GM21723 (cell line): ENCODE results near the gene SLC9A3.

ENCODE experiments used
- ATAC-seq: cut with Tn5 transposase; IDR thresholded peaks from one replicate; pipeline ENCODE4 v1.9.1; 2021; ENCODE audit warnings: mild to moderate bottlenecking, moderate library complexity; ENCODE audit not compliant: unreplicated experiment

The SLC9A3 gene

DNA sequence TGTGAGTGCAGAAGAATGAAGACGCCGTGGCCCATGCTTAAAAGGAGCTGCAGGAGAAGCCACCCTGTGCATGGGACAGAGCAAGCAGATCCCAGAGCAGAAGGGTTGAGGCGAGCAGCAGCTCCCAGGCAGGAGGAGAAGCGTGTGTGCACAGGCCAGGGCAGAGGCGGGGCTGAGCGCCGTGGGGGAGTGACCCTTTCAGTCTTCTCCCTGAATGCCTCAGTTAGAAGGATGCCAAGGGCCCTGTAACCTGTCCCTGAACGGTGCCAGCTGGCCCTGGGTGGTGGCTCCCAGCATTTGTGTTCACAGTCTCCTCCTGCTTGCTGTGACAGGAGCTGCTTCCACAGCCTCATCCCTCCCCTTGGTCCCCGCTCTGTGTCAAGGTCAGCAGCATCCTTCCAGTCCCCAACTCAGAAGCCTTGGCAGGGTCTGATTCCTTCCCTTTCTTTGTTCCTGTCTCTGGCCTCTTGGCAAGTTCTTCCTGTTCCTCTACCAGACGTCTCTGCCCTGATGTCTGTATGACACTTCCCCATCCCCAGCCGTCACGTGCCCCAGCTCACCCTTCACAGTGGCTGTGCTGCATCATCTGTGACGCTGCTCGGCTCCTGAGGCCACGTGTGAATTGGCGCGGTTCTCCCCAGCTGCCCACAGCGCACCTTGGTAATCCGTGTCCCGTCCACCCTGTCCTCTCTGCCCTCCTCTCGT, 76.0 kb downstream of the SLC9A3 start:
- no peak for ATAC-seq

DNA sequence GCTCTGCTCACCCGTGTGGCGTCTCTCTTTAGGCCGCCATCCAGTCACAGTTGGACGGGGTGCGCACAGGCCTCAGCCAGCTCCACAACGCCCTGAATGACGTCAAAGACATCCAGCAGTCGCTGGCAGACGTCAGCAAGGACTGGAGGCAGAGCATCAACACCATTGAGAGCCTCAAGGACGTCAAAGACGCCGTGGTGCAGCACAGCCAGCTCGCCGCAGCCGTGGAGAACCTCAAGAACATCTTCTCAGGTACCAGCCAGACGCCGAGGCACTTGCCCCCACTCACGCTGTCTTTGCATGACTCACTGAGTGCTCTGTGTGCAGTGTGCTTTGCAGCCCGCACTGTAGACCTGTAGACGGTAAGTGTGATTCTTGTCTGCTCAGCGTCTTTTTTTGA, 76.7 kb downstream of the SLC9A3 start:
- no peak for ATAC-seq

DNA sequence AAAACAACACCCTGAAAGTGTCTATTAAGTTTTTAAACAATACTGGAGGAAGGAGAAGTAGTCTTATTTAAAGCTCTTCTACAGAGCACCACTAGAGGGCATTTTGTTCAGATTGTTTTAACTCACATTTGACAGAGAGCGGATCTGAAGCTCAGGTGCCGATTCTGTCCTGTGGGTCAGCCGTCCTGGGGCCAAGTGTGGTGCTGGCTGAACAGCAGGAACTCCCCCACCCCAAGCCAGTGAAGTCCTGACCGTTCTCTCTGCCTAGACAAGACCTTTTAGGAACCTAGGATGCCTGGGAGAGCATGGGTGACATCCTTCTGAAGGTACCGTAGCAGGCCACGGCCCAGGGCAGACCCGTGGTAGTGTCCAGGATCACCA, 77.4 kb downstream of the SLC9A3 start:
- no peak for ATAC-seq

GRCh38 chr5:446066-446882, 78.0 kb downstream of the SLC9A3 start:
- ATAC-seq = no peak

- no peak for ATAC-seq
These were observed 78.7 kb downstream of the SLC9A3 start for GRCh38 chr5:445591-445990.

- ATAC-seq = no peak
These were observed 80.0 kb downstream of the SLC9A3 start for GRCh38 chr5:444226-444625.

- ATAC-seq = peak; percentile 17
These were observed 80.8 kb downstream of the SLC9A3 start for GRCh38 chr5:443239-444151.

GRCh38 chr5:442335-443238, 81.7 kb downstream of the SLC9A3 start, which contains the start of gene EXOC3:
TSS of gene EXOC3 (plus strand) at chr5:443176. CDS start at chr5:446206, 3,030 bp downstream.
- ATAC-seq = peak; percentile 87

- ATAC-seq = no peak
These were observed 82.3 kb downstream of the SLC9A3 start for GRCh38 chr5:441996-442334.

DNA sequence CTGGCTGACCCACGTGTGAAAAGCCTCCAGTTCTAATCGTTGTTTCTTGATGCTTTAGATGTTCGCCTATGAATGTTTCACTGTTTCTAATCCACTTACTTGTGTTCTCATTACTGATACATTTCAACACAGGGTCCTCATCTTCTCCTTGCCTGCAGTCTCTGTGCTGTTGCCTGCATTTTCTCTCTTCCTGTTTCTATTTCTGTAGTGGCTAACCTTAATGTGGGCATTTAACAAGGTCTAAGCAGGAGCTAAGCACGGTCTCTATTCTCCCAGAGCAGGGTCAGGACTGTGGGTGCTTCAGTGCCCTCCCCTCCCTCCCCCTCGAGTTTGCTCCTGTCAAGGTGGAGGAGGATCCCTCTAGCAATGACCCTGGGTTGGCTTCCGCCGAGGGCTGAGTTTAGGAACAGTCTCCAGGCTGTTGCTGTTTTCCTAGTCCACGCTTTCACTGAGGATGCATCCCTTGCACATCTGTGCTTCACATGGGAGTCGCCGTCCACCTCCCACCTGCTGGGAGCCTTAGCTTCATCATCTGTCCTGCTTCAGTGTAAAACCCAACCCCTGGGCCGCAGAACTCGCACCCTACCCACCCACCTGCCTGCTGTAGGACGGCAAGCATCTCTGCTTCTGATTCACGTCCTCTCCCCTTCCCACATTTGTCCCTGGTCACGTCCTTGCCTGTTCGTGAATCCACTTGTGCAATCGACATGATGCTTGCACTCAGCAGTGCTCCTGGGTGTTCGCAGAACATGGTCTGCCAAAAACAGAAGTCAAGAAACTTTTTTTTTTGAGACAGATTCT, 83.6 kb downstream of the SLC9A3 start:
- no peak for ATAC-seq

- no peak for ATAC-seq
These were observed 84.6 kb downstream of the SLC9A3 start for GRCh38 chr5:439636-440035.

DNA sequence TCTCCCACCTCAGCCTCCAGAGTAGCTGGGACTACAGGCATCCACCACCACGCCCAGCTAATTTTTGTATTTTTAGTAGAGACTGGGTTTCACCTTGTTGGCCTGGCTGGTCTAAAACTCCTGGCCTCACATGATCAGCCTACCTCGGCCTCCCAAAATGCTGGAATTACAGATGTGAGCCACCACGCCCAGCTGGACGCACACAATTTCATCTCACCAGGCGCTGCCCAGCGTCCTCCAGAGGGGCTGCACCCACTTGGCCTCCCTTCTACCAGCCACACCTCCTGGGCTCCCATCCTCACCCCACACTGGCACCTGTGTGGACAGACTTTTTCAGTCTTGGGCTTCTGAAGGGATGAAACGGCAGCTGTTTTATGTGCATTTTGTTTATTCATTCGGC, 85.1 kb downstream of the SLC9A3 start:
- no peak for ATAC-seq

GRCh38 chr5:438481-438981, 85.7 kb downstream of the SLC9A3 start:
- no peak for ATAC-seq

GRCh38 chr5:437281-437771, 86.9 kb downstream of the SLC9A3 start:
- ATAC-seq = no peak

DNA sequence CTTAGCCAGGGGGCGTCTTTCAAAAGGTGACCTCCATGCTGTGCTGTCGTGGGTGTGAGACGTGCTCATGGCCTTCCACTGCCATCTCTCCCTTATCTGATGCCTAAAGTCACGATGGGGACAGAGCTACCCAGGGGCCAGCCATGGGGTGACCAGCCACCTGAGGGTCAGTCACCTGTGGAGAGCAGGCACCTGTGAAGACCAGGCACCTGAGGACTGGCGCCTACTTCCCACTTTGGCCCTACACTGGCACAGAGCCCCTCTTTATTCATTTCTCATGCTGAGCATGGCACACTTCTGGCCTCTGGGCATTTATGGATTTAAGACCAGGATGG, 87.6 kb downstream of the SLC9A3 start:
- ATAC-seq = no peak

GRCh38 chr5:435961-436640, 88.1 kb downstream of the SLC9A3 start:
- no peak for ATAC-seq

DNA sequence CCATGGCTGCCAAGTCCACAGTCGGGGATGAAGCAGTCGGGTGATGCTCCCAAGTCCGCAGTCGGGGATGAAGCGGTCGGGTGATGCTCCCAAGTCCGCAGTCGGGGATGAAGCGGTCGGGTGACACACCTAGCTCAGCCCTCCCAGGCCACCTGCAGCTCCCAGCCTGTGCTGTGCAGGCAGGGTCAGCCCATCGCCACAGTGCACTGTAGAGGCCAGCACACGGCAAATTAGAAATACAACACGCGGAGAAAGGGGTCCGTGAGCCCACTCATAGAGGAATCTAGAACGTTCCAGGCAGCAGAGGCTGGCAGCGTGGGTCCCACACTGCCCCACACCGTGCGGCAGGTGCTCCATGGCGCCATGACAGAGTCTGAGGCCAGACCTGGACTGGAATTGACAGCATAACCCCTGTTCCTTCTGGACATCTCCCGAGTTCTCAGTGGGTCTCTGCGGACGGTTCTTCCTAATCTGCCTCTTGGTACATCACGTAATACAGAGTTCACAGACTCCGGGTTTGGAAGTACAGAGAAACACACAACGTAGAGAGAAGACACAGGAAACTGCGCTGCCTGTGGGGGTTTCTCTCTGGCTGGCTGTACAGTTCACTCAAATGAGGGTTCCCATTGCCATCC, 89.0 kb downstream of the SLC9A3 start:
- ATAC-seq = no peak

DNA sequence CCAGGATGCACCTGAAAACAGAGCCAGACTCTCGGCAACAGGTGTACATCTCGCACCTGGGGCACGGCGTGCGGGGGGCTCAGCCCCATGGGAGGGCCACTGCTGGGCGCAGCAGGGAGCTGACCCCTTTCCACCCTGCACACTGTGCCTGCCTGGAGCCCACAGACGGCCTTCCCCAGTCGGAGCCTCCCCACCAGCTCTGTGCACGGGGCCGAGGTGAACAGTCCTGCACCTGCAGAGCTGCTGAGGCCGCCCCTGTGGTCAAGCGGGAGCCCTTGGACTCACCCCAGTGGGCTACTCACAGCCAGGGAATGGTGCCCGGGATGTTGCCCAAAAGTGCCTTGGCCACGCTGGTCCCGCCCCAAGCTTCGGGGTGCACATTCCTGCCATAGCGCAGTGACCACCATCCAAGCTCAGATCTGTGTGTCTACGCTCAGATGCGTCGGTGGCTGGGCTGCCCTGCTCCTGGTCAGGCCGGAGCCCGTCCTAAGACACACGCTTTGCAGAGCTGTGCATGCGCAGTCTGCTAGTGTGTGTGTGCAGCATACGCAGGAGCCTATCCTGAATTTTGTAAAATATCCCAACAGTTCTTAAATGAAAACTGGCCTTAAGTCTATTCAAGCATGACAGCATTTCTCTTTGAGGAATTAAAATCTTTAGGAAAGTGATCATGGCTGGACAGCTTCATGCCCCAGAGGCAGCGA, 89.7 kb downstream of the SLC9A3 start:
- no peak for ATAC-seq
